ENCODE measurements around the gene TPRA1.

Gene TPRA1

DNA sequence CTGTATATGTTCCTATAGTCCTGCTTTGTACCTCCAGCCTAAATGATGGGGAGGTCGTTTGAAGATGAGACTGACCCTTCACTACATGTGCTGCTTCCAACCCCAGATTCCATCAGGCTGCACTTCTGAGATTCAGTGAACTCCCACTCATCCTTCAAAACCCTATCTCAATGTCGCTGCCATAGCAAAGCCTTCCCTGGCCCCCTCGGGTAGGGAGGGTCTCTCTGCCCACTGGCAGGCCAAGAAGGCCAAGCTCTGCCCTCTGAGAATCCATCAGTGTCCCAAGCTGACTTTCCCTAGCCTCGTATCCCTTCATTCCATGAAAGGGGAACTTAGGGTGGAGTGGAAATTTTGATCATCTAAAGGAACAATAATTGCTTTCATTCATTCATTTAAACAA lies 35.4 kb downstream of the TPRA1 start:
- no peak for DNase-seq

DNA sequence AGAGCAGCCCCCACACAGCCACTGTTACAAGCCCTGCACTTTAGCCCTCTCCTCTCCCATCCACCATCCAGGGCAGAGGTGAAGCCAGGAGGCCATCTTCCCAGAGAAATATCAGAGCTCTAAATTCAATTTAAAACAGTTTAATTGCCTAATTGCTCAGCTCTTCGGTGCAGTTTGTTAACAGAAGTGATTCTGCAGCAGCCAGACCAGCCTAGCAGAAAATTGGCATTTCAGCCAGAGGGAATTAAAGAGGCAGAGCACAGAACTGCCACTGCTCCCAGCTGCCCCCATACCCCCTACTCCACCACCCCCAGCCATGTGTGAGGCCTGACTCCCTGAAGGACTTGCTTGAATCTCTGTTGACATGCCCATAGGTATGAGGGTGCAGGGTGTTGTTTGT lies 38.5 kb downstream of the TPRA1 start:
- no peak for DNase-seq

DNA sequence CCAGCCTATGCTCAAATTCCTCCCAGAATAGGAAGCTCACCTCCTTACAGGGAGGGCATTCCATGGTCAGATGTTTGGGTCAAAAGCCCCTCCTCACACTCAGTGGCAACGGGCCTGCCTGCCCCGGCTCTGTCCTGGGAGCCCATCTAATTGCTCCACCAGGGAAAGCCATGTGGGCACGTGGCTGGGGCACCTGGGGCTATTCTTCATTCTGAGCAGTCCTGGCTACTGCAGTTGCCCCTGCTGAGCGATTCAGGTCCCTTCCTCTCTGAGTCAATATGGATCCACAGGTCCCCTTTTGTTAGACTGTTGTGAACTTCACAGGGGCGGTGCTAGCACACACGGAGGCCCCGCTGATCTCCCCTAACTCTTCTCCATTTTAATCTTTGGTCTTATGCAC lies 39.4 kb downstream of the TPRA1 start:
- no peak for DNase-seq

DNA sequence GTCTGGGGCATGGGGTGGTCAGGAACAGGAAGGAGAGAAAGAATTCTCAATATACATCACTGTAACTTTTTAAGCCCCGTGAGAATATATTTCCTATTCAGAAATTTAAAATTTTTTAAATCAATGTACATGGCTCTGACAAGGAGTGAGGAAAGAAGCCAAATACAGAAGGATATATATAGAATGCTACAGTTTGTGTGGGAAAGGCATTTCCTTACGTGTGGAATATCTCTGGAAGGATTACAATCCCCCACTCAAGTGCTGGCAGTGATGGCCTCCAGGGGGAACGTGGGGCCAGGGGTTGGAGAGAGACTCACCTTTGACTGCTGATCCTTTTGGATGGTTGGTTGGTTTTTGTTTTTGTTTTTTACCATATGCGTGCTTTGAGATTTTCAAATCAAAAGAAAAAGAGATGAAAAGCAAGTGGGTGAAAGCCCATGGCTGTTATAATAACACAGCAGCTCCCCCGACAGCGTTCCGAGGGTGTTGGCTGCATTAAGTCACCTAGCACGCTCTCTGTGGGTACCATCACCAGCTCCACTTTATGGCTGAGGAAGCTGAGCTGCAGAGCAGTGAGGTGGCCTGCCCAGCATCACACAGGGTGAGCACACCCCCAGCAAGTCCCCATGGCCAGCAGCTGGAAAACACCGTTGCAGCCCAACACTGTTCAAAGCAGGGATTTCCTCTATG lies 39.9 kb downstream of the TPRA1 start:
- no peak for DNase-seq

DNA sequence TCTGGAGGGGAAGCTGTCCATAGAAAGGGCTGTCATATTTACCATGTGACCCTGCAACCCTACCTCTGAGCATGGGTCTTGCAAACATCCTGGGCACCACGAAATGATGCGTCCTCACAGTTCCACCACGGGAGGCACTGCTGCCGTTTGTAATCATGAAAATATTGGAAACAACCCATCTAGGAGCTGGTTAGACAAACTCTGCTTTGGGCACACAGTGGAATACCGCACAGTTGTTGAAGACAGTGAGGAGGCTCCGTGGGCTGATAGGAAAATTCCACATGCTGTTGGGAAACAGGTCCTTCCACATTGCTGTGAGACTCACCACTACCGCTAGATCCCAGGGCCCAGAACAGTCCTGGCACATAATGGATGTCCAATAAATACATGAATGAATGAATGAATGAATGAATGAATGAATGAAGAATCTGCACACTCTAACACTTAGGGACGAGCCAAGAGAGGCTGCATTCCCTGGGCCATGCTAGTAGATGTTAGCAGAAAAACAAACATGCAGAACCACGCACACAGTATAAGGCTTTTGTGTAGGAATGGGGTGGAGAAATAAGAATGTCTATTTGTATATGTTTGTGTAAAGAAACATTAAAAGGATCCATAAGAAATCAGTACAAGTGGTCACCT lies 40.6 kb downstream of the TPRA1 start:
- no peak for DNase-seq

DNA sequence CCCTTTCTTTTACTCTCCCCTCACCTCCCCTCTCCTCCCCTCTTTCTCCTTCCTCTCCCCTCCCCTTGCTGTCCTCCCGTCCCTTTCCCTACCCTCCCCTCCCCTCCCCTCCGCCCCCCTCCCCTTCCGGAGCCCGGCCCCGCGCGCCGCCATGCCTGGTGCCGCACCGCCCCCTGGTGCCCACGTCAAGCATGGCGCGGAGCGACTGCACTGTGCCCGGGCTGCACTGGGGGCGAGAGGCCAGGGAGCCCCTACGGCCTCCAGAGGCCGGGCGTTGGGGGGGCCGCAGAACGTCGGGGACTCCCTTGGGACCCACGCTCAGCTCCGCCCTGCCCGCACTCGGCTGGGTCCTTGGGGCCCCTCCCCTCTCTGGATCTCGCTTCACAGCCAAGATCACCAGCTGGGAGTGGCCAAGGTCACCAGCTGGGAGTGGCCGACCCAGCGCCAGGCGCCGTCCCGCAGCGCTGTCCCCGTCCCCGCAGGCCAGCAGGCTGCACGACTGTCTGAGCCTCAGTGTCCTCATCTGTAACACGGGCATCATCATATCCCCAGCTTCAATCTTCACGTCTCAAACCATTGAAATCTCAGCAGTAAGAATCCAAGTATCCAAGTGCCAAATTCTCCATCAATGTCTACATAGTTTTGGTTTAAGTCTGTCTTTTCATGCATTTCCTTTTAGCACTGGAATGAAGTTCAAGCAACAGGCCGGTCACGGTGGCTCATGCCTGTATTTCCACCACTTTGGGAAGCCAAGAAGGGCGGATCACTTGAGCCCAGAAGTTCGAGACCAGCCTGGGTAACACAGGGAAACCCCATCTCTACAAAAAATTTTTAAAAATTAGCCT lies 42.5 kb downstream of the TPRA1 start:
- peak; percentile 73 for DNase-seq

DNA sequence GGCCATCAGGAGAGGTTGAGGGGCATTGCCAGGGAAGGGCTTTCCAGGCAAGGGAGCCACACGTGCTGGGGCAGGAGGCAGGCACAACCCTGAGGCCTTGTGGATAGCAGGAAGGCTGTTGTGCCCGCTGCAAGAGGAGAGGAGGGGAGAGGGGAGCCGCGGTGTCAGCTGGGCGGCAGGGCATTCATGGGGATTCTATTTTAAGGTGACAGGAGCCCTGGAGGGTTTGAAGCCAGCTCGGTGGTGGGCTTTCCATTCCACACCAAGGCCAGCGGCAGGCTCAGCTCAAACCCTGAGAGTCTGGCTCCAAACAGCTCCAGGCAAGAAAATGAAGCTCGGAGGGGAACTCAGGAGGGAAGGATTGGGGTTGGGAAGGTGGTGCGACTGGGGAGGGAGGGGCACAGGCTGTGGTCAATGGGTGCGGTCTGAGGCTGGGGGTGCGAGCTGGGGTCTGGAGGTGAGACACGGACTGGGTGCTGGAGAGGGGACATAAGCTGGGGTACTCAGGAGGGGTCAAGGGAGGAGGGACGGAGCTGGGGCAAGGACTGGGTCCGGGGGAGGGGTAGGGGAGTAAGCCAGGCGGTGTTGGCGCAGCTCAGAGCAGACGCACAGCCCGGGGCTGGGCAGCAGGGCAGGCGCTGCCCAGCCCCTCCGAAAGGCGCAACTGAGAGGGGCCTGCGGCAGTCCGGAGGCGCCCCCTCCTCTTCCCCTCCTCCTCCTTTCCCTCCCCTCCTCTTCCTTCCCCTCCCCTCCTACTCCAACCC lies 43.4 kb downstream of the TPRA1 start:
- DNase-seq = no peak

DNA sequence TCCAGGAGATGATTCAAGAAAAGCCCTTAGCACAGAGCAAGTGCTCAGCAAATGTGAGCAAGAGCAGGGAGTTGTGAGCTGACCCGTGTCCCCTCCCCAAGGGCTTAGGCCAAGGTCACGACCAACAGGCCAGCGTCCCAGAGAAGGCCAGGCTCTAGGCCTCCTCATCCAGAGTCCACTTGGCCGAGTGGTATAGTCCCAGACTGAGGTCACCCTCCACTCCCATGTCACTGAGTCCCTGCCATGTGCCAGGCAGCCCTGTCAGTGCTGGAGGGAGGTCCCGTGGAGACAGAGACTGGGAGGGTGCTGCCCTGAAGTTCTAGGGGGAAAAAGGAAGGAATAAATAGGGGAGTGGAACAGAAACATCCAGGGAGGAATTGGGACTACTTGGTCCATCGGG lies 44.0 kb downstream of the TPRA1 start:
- no peak for DNase-seq

DNA sequence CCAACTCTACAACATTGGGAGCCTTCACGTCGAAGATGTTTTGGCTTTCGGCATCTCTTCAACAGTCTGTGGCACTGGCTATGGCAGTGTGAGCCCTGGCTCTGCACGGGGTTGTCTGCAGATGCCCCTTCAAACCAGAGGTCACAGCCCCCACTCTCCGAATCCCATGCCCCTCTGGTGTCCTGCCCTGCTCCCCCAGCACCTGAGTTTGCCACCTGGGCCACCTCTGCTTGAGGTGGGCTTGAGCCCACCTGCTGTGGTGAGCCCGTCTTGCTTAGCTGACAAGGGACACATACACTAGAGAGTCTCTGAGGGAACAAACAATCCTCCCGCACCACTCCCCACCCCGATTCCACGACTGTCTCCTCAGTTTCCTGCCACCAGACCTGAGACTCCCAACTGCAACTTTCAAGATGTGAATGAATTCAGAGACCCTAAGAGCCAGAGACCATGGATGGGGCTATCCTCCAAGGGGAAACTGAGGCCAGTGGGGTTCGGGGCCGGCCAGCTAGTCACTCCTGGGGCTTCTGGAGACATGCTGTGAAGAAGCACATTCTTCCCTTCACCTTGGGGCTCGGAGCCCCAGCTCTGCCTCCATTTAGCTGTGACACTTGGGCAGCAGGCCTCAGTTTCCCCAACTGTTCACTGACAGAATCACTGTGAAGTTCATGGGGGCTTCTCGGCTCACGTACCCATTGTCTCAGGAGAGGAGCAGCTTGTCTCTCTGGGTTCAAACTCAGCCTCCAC lies 44.6 kb downstream of the TPRA1 start:
- DNase-seq = no peak

DNA sequence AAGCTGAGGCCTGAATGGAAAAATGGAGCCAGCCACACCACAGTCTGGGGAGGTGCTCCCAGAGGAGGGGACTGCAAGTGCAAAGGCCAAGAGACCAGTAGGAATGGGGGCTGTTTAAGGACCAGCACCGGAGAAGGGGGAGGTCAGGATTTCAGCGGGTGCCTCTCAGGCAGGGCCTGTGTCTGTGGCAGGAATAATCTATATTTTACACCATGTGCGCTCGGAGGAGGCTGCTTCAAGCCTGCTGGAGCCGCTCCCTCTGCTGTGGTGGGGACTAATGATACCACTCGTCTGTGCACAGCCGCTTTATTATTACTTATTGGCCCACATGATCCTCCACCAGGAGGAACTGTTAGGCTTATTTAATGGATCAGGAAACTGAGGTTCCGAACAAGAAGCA lies 45.3 kb downstream of the TPRA1 start:
- DNase-seq = no peak

DNA sequence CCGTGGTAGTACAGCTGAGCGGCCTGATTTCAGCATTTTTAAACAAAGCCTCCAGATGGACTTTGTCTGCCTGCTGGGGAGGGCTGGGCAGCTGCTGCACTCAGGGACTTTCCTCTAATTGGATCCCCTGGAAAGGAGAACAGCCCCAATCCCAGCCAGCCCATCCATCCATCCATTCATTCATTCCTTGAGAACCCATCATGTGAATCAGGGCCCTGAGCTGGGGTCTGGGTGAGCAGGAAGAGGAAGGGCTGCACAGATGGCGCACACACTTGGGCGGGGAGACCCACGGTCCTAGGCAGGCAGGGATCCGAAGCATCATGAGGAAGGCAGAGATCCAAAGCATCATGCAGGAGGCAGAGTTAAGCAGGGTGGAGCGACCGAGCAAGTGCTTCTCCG lies 45.7 kb downstream of the TPRA1 start:
- DNase-seq = no peak

DNA sequence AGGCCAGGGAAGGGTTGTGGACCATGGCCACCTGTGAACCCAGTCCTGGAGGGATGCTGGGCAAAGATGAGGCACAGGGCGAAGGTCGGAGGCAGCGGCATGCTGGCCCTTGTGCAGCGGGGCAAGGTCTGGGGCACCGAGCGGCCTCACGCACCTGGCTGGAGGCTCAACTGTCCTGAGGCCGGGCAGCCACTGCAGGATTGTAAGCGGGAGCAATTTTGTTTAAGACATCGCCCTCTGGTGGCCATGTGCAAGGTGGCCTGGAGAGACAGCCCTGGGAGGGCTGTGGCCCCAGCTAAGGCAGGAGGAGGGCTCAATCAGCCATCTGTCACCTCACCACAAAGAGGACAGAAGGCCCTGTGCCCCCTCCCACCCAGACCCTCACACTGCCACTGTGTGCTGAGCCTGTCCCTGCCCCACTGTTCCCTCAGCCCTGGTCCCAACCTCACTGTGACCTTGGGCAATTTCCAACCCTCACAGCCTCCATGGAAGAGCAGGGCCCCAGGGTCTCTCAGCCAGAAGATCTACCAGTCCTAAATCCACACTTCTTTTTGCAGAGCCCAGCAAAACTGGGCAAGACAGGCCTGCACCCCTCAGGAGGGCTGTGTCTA lies 46.2 kb downstream of the TPRA1 start:
- DNase-seq = peak; percentile 65

DNA sequence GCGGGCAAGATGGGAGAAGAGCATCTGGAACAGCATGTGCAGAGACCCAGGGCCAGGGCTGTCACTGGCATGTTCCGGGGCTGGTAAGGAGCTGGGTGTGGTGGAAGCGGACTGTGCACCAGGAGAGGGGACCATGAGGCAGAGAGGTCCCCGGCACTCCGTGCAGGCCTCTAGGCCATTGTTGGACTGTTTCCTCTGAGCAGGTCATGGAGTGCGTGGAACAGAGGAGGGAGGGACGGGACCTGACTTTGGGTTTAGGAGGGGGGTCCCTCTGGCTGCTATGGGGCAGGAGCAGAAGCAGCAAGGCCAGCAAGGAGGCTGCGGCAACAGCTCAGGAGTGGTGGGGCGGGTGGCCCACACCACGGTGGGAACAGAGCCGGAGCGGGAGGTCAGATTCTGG lies 47.1 kb downstream of the TPRA1 start:
- DNase-seq = no peak

DNA sequence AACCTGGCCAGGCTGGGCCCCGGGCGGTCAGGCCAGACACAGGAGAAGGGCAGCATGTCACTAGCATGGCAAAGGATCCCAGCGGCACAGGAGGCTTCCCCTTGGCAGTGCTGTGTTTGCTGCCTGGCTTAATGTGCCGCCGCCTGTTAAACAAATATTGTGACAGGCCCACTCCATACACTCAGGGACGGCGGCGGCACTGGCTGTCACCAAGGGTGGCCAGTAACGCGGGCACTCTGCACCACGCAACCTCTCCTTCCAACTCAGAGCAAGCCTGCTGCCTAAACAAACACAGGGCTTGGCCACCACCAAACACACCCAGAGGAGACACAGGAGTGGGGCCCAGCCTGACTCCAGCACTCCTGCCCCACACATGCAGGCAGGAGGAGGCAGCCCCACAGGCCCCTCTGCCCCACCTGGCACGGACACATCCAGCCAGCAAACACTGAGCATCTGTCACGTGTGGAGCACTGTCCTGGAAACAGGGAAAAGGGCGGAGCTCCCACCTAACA lies 48.0 kb downstream of the TPRA1 start:
- DNase-seq = no peak

DNA sequence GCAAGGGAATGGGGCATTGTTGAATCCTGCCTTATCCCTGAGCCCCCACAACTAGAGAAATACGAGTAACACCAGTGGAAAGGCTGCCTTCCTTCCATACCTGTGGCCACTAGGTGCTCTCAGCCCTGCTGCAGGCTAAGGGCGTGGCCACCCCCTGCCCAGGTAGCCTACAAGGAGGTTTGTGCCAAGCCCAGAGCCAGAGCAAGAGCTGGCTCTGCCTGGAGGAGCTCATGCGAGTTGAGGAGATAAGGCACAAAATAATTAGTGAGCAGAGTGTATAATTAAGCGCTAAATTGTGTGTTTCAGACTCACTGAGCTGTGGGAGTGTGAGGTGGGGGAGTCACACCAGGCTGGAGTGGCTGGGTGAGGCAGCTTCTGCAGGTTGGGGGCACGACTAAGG lies 49.2 kb downstream of the TPRA1 start:
- no peak for DNase-seq

DNA sequence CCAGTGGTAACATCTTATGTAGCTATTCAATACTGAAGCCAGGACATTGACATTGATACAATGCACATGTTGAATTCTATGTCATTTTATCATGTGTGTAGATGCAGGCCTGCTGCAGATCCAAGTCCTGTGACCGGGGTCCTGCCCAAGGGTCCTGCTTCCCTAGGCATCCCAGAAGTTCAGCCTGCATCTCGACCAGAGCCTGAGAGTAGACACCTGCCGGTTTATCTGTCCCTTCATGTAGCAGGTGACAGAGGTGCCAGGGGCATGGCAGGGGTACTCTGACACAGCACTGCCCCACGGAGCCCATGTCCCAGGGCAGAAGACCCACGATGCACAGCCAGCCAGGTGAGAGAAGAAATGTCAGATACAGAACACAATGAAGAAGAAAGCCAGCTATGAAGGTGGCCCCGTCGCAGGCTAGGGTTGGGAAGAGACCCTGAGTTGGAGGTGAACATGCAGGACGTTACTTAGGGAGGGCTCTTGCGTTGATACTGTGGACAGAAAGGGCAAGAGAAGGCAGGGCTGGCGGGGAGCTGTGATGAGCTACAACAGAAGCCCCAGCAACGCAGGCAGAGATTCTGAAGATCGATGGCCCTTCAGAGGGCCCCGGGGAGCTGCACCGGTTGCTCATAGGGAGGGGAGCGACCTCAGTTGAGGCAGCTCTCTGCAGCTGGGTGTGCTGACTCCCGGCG lies 51.0 kb downstream of the TPRA1 start:
- DNase-seq = no peak

DNA sequence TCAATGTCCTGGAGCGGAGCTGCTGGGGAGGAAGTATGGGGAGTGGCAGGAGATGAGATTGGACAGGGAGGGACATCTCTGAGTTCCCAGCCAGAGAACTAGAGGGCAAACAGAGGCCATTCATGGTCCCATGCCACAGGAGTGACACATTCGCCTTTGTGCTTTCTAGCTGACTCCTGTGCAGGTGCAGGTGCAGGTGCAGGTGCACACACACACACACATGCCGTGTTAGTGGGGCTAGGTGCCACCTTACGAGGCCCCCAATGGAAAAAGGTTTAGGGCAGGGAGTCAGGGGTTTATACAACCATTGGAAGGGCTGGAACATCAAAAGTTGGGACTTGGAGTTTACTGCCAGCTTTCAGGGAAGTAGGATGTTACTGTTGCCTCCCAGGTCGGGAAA lies 52.0 kb downstream of the TPRA1 start:
- DNase-seq = no peak

DNA sequence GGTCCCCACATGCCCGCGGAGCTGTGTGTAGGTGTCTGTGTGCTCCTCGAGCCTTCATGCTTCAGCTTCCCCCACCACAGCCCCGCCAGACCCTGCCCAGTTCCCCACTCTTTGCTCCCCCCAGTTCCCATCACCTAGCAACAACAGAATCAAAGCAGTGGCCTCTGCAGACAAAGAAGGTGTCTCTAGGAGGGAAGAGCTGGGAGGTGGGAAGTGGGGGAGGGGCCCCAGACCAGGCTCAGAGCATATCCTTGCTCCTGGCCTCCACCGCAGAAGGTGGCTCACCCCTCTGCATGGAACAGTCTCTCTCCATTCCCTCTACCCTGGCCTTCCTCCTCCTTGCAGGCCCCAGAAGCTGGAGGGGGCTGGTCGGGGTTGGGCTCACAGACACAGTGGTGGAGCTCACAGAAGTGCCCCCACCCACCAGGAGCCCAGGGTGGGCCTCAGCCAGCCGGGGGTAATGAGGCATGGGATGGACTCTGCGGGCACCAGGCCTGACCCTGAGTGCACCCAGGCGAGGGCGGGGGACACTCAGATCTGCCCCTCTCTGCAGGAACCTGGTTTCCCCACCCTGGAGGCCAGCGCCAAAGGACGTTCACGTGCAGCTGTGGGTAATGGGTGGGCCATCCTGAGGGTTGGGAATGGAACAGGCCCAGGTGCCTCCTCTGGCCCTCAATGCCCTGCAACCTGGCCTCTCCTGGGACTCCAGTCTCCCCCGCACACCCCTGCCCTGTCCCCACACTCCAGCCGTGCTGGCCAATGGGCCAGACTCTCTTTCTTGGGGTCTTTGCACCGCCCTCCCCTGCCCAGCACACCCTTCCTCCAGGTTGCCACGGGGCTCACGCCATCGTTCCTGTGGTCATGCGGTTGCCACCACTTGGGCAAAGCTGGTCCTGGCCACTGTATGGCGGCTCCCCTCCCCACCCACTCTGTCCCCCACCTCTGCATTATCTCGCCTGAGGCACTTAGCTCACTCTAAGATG lies 53.4 kb downstream of the TPRA1 start:
- no peak for DNase-seq

DNA sequence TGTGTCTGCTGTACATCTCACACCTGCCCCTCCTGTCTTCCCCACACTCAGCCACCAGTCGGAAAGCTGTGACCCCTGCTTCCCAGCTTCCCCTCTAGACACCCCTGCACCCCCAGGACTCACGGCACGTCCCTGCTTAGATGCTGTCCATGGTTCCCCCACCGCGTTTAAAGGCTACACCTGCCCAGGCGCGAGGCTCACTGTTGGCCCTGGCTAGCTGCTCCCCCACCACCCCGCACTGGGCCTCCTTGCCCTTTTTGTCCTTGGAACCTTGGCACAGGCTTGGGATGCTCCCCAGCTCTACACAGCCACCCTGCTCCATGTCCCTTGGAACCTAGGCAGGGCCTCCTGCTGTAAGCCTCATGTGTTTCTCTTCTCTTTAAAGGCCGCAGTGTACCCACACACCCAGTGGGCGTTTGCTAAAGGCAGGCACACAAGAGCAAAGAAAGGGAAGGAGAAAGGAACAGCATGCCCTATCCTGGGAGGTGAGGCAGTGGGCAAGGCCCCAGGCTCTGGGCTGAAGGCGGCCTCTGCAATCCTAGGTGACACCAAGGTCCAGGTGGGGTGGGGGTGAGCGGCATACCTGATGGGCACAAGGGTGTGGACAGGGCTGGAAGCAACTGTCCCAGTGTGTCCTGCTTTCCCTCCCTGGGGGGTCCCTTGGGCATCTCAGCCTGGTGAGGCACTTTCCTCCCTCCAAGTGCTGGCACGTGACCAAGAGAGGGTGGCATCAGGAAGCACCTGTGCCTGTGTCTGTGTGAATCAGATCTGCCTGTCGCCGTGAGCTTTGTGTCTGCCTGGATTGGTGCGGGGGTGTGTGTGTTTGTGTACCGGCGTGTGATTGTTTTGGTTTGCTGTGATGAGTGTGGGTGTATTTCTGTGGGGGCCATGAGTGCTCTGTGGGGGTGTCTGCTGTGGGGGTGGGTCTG lies 54.4 kb downstream of the TPRA1 start:
- no peak for DNase-seq

Data from CD4-positive, alpha-beta T cell treated with Interleukin-17A for 1 hour (primary cell).